Measurements from ENCODE around the gene GALNTL6. TPM values are rescaled to one million over a fixed set of nuclear protein-coding genes. Genes with fewer than 3 reads are reported as not detected.

The GALNTL6 gene
- total and polyA plus RNA-seq, 2 of the 4 experiments (the other 2 are of a cell fraction): under 0.01 TPM; not detected in 1

GRCh38 chr4:172874944-172875343 lies 1061.7 kb downstream of the GALNTL6 start:
- Histone ChIP-seq H2BK5ac (ENCODE audit: low read depth, low read length, poor library complexity, severe bottlenecking) (no peak overlapping the region), H2BK15ac (ENCODE audit: low read depth, low read length) (no peak overlapping the region), H3K9me1 (ENCODE audit: insufficient read depth, low read length) (no peaks in the 10 kb centered on the region), H3K27me3 (ENCODE audit: control insufficient read depth, insufficient read depth, low read length) (no peaks in the 10 kb centered on the region; the same call in 1 of the 2 replicates), H4K20me1 (ENCODE audit: insufficient read depth, low read length) (no peaks in the 10 kb centered on the region), H3K4me3 (ENCODE audit: insufficient read depth, low read depth, low read length) (no peak overlapping the region), H3K56ac (ENCODE audit: extremely low read depth, insufficient read depth, low read length) (no peak overlapping the region), H3K9me3 (ENCODE audit: control insufficient read depth, insufficient read depth, low read length) (no peaks in the 10 kb centered on the region), H3K14ac (replicated peaks; ENCODE audit: low read depth, low read length) (no peak overlapping the region), H2AK9ac (replicated peaks; ENCODE audit: low read depth, low read length, poor library complexity) (no peak overlapping the region), H3K4me2 (ENCODE audit: low read depth, low read length) (no peak overlapping the region), H3K9ac (ENCODE audit: low read depth, low read length) (no peak overlapping the region), H4K5ac (ENCODE audit: low read depth, low read length) (no peak overlapping the region), H2BK20ac (ENCODE audit: low read depth, low read length) (no peak overlapping the region), H4K8ac (ENCODE audit: low read depth in 2 of 2, low read length in 2 of 2) (no peak overlapping the region), H3K18ac (ENCODE audit: low read depth, low read length) (no peak overlapping the region), H4K91ac (ENCODE audit: insufficient read depth, low read depth, low read length) (no peak overlapping the region), H3K23ac (ENCODE audit: low read depth, low read length) (no peak overlapping the region), H2AFZ (replicated peaks; ENCODE audit: low read length, poor library complexity) (no peak overlapping the region), H3K4me1 (ENCODE audit: control insufficient read depth, insufficient read depth, low read length) (no peaks in the 10 kb centered on the region), H3K36me3 (ENCODE audit: control insufficient read depth, insufficient read depth, low read length) (no peaks in the 10 kb centered on the region), H2AK5ac (ENCODE audit: low read depth, low read length) (no peak overlapping the region), H3K27ac (ENCODE audit: insufficient read depth, low read length) (no peak overlapping the region), H3K4ac (ENCODE audit: low read depth, low read length) (no peak overlapping the region), H2BK120ac (ENCODE audit: low read depth, low read length) (no peak overlapping the region), H3K79me1 (ENCODE audit: low read depth in 1 of 2, low read length in 2 of 2) (no peaks in the 10 kb centered on the region)
- CTCF ChIA-PET: interaction anchor here (0.6 kb wide), 1 partner anchor 320 kb away, joined by 3 read pairs; no protein-coding TSS in a partner anchor
- ATAC-seq (ENCODE audit: low read depth) (no peak), DNase-seq (no peak)
- no TSS peak for BruUV-seq (replicated peaks)
- POLR2A ChIA-PET (ENCODE audit: unreplicated experiment): no interaction called here
- in situ Hi-C loops (cut with MboI; ENCODE audit: low sequenced_read_pairs): no loop called here
- TF ChIP-seq SMC3 (IDR thresholded peaks at IDR 0.05; ENCODE audit: low read depth, low read length) (no peak), RAD21 (IDR thresholded peaks at IDR 0.05; ENCODE audit: low read length) (no peak), CEBPB (IDR thresholded peaks at IDR 0.05; ENCODE audit: low read depth, low read length) (no peak), MXI1 (IDR thresholded peaks at IDR 0.05; ENCODE audit: borderline replicate concordance, low read depth, low read length) (no peak), RFX5 (IDR thresholded peaks at IDR 0.05; ENCODE audit: low read depth, low read length) (no peak), POLR2A (IDR thresholded peaks at IDR 0.05; ENCODE audit: low read depth, low read length) (no peak), FOS (IDR thresholded peaks at IDR 0.05; ENCODE audit: low read depth, low read length) (no peak), MAFK (IDR thresholded peaks at IDR 0.05; ENCODE audit: low read depth, low read length) (no peak), RCOR1 (IDR thresholded peaks at IDR 0.05; ENCODE audit: insufficient replicate concordance, low read length) (no peak), USF2 (IDR thresholded peaks at IDR 0.05; ENCODE audit: low read depth, low read length) (no peak), CTCF (conservative IDR thresholded peaks at IDR 0.05; ENCODE audit: low read depth, low read length) (no peak), CHD1 (IDR thresholded peaks at IDR 0.05; ENCODE audit: low read depth, low read length) (no peak)
- 38% methylated on average over 1 of the region's 3 CpGs; no CpG with 5 or more reads in 1 of the 2 experiments for WGBS, 2 experiments (ENCODE audit: extremely low coverage in 2 of 2, insufficient read length in 1 of 2)
- intact Hi-C loops (cut with micrococcal nuclease): no loop called here
- dilution Hi-C loops (cut with HindIII; ENCODE audit: low sequenced_read_pairs, unreplicated experiment): no loop called here
